HEK293 (cell line): ENCODE results near the gene KRTAP4-6.
"Not testable (repeated sequence)": the region's sequence is repeated elsewhere in the genome, so short reads cannot be mapped to it uniquely, and the experiment has no call there.

ENCODE experiments used
- CTCF ChIA-PET: fragments of 350-600 bp; formaldehyde crosslinking; extraction: SDS; loops from one replicate; lab custom pipeline; 2021; ENCODE audit warnings: antibody characterized with exemption; lab: Yijun Ruan, JAX
- POLR2A ChIA-PET: fragments of 300-600 bp; formaldehyde crosslinking; extraction: SDS; loops from one replicate; lab custom pipeline; 2020; ENCODE audit warnings: antibody characterized with exemption, inconsistent platforms; lab: Yijun Ruan, JAX
- H3K27ac ChIP-seq: fragments of 200-500 bp; sonication (Bioruptor generic); 2 replicates; pipeline ENCODE4 v1.5.1; 2014; ENCODE audit warnings: low read depth, low read length, control low read depth, inconsistent platforms; ENCODE audit errors: extremely low read depth
- H3K36me3 ChIP-seq, 2 experiments: fragments of 200-500 bp in 1 of 2; sonication (Bioruptor generic) in 1 of 2; 1 replicate in 1 of 2; 2 replicates in 1 of 2; pipeline ENCODE4 v1.5.1; 2014 to 2017; ENCODE audit warnings: inconsistent platforms in 2 of 2, low read length in 2 of 2; ENCODE audit not compliant: control insufficient read depth in 2 of 2, insufficient read depth in 1 of 2
- H3K4me1 ChIP-seq: fragments of 200-500 bp; sonication (Bioruptor generic); 2 replicates; pipeline ENCODE4 v1.5.1; 2014; ENCODE audit warnings: mild to moderate bottlenecking, low read length, inconsistent platforms; ENCODE audit not compliant: control insufficient read depth, insufficient read depth
- H3K4me3 ChIP-seq: 2 replicates; pipeline ENCODE4 v1.5.1; 2011; ENCODE audit warnings: low read depth, mild to moderate bottlenecking, control low read depth, low read length, moderate library complexity
- H3K9me3 ChIP-seq: fragments of 200-500 bp; sonication (Bioruptor generic); 2 replicates; pipeline ENCODE4 v1.5.1; 2014; ENCODE audit warnings: low read depth, low read length, inconsistent platforms; ENCODE audit not compliant: control insufficient read depth, insufficient read depth
- BCL6B ChIP-seq: fragments of 450-650 bp; formaldehyde crosslinking; IDR thresholded peaks from 2 replicates; pipeline ENCODE4 v1.5.1; 2017; ENCODE audit warnings: missing biosample characterization, missing genetic modification characterization
- CTCF ChIP-seq: fragments of 450-650 bp; formaldehyde crosslinking; IDR thresholded peaks from 2 replicates; pipeline ENCODE4 v1.5.1; 2016; ENCODE audit warnings: missing biosample characterization, missing genetic modification characterization
- OSR2 ChIP-seq: fragments of 450-650 bp; formaldehyde crosslinking; IDR thresholded peaks from 2 replicates; pipeline ENCODE4 v1.5.1; 2016; ENCODE audit warnings: missing biosample characterization, missing genetic modification characterization
- RBAK ChIP-seq: fragments of 450-650 bp; formaldehyde crosslinking; IDR thresholded peaks from 2 replicates; pipeline ENCODE4 v1.5.1; 2016; ENCODE audit warnings: missing biosample characterization, missing genetic modification characterization
- REST ChIP-seq: fragments of 450-650 bp; formaldehyde crosslinking; IDR thresholded peaks from 2 replicates; pipeline ENCODE4 v1.5.1; 2016; ENCODE audit warnings: missing biosample characterization, missing genetic modification characterization
- SCRT2 ChIP-seq: fragments of 450-650 bp; formaldehyde crosslinking; IDR thresholded peaks from 2 replicates; pipeline ENCODE4 v1.5.1; 2016; ENCODE audit warnings: missing biosample characterization, missing genetic modification characterization
- ZIC2 ChIP-seq: fragments of 450-650 bp; formaldehyde crosslinking; IDR thresholded peaks from 2 replicates; pipeline ENCODE4 v1.5.1; 2016; ENCODE audit warnings: missing biosample characterization, missing genetic modification characterization
- ZNF157 ChIP-seq: fragments of 450-650 bp; formaldehyde crosslinking; IDR thresholded peaks from 2 replicates; pipeline ENCODE4 v1.5.1; 2016; ENCODE audit warnings: missing biosample characterization, missing genetic modification characterization
- ZNF16 ChIP-seq: fragments of 450-650 bp; formaldehyde crosslinking; IDR thresholded peaks from 2 replicates; pipeline ENCODE4 v1.5.1; 2016; ENCODE audit warnings: low read depth, missing biosample characterization, missing genetic modification characterization
- ZNF266 ChIP-seq: fragments of 450-650 bp; formaldehyde crosslinking; IDR thresholded peaks from 2 replicates; pipeline ENCODE4 v1.5.1; 2016; ENCODE audit warnings: missing biosample characterization, missing genetic modification characterization, low read depth
- ZNF350 ChIP-seq: fragments of 450-650 bp; formaldehyde crosslinking; IDR thresholded peaks from 2 replicates; pipeline ENCODE4 v1.5.0; 2017; ENCODE audit warnings: missing biosample characterization, mild to moderate bottlenecking, missing genetic modification characterization
- ZNF398 ChIP-seq: fragments of 450-650 bp; formaldehyde crosslinking; IDR thresholded peaks from 2 replicates; pipeline ENCODE4 v1.5.1; 2017; ENCODE audit warnings: missing biosample characterization, missing genetic modification characterization
- ZNF768 ChIP-seq: fragments of 450-650 bp; formaldehyde crosslinking; IDR thresholded peaks from 2 replicates; pipeline ENCODE4 v1.5.1; 2018; ENCODE audit warnings: missing biosample characterization, mild to moderate bottlenecking, missing genetic modification characterization
- ZSCAN16 ChIP-seq: fragments of 450-650 bp; formaldehyde crosslinking; IDR thresholded peaks from 2 replicates; pipeline ENCODE4 v1.5.1; 2016; ENCODE audit warnings: missing biosample characterization, missing genetic modification characterization

KRTAP4-6 gene

GRCh38 chr17:41140360-41141131 is at the start of gene KRTAP4-6:
KRTAP4-6 (minus strand) TSS chr17:41140544; CDS start chr17:41140487, 57 bp downstream.
- H3K27ac ChIP-seq: no peak within 1 kb of the TSS
- no peak within 1 kb of the TSS for H3K4me3 ChIP-seq
- CTCF ChIA-PET: interaction anchor here (1.0 kb wide), 1 partner anchor 182 kb away, joined by 4 read pairs; no protein-coding TSS in a partner anchor
- H3K9me3 ChIP-seq: no peaks in the 10 kb centered on the region
- TF ChIP-seq CTCF (no peak), SCRT2 (tag by site-specific recombination) (peak; percentile 59; the same call in 1 of the 2 replicates)
- TF ChIP-seq, all 188 proteins: peak for 1
- POLR2A ChIA-PET: no interaction called here
- H3K36me3 ChIP-seq: no peaks in the 10 kb centered on the region
- no peaks in the 10 kb centered on the region for H3K4me1 ChIP-seq

GRCh38 chr17:41189837-41190318 is 49.5 kb upstream of the KRTAP4-6 start, which contains the start of gene KRTAP9-1:
KRTAP9-1 (plus strand) TSS chr17:41189887; CDS start chr17:41189887, 0 bp downstream.
- POLR2A ChIA-PET, H3K4me1 ChIP-seq, H3K9me3 ChIP-seq, H3K27ac ChIP-seq, H3K4me3 ChIP-seq, H3K36me3 ChIP-seq: not testable (repeated sequence)
- peak; percentile 75 for TF ChIP-seq ZIC2 (tag by site-specific recombination)
- CTCF ChIA-PET: interaction anchor here (0.6 kb wide), 1 partner anchor 136 kb away, joined by 3 read pairs; no protein-coding TSS in a partner anchor

- Histone ChIP-seq H3K36me3 (no peaks in the 10 kb centered on the region), H3K27ac (no peak overlapping the region), H3K4me1 (no peaks in the 10 kb centered on the region), H3K9me3 (no peaks in the 10 kb centered on the region), H3K4me3 (no peak overlapping the region)
- ChIA-PET CTCF (interaction anchor here (0.6 to 0.9 kb wide), 2 partner anchors 335 to 363 kb away, joined by 3 to 4 read pairs; no protein-coding TSS in a partner anchor), POLR2A (no interaction called here)
- peak; percentile 76 for TF ChIP-seq REST (tag by site-specific recombination)
- TF ChIP-seq ZNF266 (tag by site-specific recombination): no peak
- peak; percentile 43 for TF ChIP-seq ZIC2 (tag by site-specific recombination)
Observed at GRCh38 chr17:41186872-41187271, 46.5 kb upstream of the KRTAP4-6 start.

- no peaks in the 10 kb centered on the region for H3K4me1 ChIP-seq
- no peaks in the 10 kb centered on the region for H3K36me3 ChIP-seq
- TF ChIP-seq ZNF16 (no peak), ZNF350 (no peak), ZNF398 (tag by site-specific recombination) (no peak), ZNF768 (tag by site-specific recombination) (no peak), ZSCAN16 (tag by site-specific recombination) (no peak), RBAK (tag by site-specific recombination) (no peak), BCL6B (tag by site-specific recombination) (no peak), ZNF157 (tag by site-specific recombination) (no peak), OSR2 (tag by site-specific recombination) (no peak)
- ChIA-PET POLR2A (no interaction called here), CTCF (no interaction called here)
- no peak overlapping the region for H3K4me3 ChIP-seq
- no peak overlapping the region for H3K27ac ChIP-seq
- no peaks in the 10 kb centered on the region for H3K9me3 ChIP-seq
Observed at GRCh38 chr17:41185001-41185400, 44.7 kb upstream of the KRTAP4-6 start.
